Inflammatory macrophage (primary cell): ENCODE measurements around the gene LSM14A.
"Not testable (repeated sequence)": the region's sequence is repeated elsewhere in the genome, so short reads cannot be mapped to it uniquely, and the experiment has no call there.

Experiments
- DNase-seq, 2 donors: peaks; one replicate each; pipeline ENCODE4 v3.0.0-alpha.2; 2020 to 2022
- total RNA-seq, 18 experiments: gene quantifications; one replicate each; lab custom pipeline; 2026; ENCODE audit warnings: mixed read lengths in 6 of 18, inconsistent platforms in 2 of 18; lab: John Stamatoyannopoulos, UW

Gene LSM14A
- 31.9 to 96.8 (median 62.9) reads per million in 18 experiments for total RNA-seq

DNA sequence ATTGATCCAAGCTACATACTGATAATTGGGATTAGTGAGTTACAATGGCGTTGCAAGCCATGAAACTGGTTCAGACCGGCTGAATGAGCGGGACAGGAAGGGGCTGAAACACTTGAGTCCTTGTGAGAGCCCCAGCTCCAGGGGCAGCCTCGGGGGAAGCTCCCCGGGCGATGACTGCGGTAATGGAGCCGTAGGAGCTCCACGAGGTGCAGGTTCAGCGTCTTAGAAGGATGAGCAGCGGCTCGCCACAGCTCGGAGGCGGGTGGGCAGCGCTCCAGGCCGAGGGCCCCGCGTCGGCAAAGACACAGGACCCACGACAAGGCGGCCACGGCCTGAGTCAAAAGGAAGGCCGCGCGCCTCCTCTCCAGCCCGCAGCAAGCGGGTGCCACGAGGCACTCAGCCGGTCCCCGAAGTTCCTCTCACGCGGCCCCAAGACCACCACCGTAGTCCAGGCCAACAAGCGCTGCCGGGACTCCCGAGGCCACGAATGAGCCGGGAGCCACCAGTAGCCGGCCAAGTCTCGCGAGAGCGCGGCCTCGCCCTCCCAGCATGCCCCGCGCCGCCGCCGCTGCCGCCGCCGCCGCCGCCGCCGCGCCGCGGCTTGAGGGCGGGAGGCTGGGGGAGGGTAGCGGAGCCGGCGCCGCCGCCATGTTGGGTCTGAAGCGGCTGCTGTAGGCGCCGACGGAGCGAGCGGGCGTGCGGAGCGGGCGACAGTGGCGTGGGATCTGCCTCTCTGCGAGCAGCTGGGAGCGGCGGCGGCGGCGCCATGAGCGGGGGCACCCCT lies at the start of gene LSM14A:
Gene LSM14A (plus strand): TSS at position 628 of the 784 bp plus-strand sequence. CDS start 139 bp downstream, at position 767.
- peak; percentile 88 to 94 for DNase-seq

DNA sequence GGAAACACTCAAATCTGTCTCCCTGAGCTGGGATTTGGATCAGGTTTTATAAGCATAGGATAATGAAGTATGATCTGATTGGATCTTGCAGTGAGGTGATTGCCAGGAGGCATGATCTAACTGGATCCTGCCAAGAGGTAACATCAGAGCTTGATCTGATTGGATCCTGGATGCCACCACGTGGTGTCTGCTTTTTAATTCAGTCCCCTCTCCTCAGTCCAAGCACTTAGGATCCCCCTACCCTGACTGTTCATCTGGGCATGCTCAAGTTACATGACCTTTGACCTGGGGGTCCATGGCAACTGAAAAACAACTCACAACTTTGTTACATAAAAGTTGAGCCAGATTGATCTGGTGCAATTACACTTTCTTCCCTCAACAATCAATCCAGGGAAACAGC lies 47.5 kb upstream of the LSM14A start:
- no peak for DNase-seq

DNA sequence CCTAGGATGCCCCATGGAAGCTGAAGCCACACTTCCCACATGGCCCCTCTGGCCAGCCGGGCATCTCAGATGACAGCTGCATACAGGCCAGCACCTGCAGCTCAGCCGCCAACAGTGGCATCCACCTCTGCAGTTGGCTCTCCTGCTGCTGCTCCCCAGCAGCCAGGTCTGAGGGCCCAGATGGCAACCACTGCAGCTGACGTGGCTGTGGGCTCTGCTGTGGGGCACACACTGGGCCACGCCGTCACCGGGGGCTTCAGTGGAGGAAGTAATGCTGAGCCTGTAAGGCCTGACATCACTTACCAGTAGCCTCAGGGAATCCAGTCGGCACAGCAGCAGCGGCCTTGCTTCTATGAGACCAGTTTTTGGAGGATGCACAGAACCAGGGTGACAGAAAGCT lies 45.3 kb upstream of the LSM14A start:
- no peak for DNase-seq

DNA sequence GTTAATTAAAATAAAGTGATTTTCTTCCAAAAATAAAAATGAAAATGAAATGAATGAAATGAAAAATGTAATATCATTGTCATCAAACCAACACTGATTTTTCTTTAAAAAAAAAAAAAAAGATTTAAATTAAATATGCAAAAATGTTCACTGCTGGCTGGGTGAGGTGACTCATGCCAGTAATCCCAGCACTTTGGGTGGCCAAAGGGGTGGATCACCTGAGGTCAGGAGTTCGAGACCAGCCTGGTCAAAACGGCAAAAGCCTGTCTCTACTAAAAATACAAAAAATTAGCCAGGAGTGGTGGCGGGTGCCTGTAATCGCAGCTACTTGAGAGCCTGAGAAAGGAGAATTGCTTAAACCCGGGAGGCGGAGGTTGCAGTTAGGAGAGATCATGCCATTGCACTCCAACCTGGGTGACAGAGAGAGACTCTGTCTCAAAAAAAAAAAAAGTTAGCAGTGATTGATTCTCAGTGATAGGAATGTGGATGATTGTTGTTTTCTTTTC lies 44.6 kb upstream of the LSM14A start:
- no peak for DNase-seq

DNA sequence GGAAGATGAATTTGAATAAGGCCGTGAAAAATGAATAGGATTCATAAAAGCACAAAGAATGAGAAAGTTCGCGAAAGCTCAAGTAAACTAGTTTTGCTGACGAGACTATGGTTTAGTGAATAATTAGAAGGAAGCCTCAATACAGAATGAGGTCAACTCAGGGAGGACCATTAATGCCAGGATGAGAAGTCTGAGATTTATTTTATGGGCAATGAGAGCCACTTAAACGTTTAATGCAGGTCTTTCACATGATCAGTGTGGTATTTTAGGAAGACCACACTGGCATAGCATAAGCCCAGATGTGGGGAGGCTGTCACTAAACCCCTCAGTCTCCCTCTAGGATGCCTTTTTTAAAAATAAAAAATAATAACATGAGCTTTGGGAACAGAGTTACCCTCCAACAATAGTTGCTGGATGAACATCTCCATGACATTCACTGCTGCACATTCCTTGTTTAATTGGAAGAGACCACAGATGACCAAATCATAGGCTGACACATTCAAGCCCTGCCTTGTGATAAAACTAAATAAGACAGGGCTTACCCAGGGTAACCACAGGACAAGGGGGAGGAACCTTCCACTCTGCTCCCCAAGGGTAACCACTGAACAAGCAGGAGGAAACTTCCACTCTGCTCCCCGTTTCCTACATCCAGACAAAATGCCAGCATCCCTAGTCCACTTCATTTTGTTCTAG lies 43.6 kb upstream of the LSM14A start:
- no peak for DNase-seq

DNA sequence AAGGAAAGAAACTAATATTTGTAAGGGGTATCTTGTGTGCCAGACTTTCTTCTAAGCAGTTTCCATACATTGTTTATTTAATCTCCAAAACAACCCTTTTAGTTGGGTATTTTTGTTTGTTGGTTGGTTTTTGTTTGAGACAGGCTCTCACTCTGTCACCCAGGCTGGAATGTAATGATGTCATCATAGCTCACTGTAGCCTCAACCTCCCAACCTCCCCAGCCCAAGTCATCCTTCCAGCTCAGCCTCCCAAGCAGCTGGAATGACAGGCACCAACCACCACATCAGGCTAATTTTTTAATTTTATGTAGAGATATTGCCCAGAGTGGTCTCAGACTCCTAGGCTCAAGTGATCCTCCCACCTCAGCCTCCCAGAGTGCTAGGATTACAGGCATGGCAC lies 41.2 kb upstream of the LSM14A start:
- DNase-seq: no peak

DNA sequence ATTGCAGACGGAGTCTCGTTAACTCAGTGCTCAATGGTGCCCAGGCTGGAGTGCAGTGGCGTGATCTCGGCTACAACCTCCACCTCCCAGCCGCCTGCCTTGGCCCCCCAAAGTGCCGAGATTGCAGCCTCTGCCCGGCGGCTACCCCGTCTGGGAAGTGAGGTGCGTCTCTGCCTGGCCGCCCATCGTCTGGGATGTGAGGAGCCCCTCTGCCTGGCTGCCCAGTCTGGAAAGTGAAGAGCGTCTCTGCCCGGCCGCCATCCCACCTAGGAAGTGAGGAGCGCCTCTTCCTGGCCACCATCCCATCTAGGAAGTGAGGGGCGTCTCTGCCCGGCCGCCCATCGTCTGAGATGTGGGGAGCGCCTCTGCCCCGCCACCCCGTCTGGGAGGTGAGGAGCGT lies 40.2 kb upstream of the LSM14A start:
- DNase-seq: not testable (repeated sequence)

DNA sequence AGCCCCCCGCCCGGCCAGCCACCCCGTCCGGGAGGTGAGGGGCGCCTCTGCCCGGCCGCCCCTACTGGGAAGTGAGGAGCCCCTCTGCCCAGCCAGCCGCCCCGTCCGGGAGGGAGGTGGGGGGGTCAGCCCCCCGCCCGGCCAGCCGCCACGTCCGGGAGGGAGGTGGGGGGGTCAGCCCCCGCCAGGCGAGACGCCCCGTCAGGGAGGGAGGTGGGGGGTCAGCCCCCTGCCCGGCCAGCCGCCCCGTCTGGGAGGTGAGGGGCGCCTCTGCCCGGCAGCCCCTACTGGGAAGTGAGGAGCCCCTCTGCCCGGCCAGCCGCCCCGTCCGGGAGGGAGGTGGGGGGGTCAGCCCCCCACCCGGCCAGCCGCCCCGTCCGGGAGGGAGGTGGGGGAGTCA lies 39.6 kb upstream of the LSM14A start:
- DNase-seq: not testable (repeated sequence)

DNA sequence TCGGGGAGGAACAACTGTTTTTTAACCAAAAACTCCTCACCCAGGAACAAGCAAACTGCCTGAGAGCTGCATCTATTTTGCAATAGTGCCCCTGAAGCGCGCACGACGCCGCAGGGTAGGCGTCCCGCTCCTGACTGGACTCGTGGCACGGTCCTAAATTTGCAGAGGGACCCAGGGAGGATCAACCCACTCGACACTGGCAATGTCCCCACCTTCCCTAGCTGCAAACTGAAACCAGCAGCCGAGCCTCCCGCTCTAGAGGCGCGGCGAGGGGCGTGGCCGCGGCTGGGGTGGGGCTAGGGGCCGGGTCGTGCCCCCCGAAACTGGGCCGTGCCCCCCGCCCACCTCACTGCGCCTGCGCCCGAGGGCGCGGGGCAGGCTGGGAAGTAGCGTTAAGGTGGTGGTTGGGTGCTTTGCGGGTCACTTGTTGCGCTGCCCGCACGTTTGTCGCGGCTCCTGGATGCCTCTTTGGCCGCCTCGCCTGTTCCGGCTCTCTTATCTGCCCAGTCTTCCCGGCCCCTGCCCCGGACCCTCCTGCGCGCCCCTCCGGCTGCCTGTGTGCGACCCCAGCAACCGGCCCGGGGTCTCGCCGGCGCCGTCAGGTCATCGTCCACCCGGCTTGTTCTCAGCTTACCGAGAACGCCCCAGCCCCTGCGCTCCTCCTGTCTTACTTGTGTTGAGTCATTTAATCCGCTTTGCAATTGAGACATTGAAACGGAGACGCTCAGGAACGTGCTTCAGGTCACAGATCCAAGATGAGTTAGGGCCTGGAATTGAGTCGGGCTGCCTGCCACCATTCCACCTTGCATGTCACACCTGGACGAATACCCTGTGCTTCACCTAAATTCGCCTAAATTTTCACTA lies 37.9 kb upstream of the LSM14A start:
- peak; percentile 89 to 92 for DNase-seq

DNA sequence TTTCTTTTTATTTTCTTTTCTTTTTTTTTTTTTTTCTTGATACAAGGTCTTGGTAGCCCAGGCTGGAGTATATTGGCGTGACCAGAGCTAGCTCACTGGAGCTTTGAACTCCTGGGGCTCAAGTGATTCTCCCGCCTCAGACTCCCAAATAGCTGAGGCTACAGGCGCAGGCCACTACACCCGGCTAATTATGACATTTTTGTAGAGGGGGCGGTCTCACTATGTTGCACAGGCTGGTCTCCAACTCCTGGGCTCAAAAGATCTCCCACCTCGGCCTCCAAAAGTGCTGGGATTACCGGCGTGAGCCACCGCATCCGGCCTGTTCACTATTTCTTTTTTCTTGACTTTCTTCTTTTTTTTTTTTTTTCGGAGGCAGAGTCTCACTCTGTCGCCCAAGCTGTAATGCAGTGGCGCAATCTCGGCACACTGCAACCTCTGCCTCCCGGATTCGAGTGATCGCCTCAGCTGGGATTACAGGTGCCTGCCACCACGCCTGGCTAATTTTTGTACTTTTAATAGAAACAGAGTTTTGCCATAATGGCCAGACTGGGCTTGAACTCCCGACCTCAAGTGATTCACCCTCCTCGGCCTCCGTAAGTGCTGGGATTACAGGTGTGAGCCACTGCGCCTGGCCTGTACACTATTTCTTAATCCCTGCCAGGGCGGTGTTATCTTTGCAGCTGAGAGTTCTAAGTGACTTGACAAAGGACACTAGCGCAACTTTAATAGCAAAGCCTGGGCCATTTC lies 37.1 kb upstream of the LSM14A start:
- DNase-seq: no peak

DNA sequence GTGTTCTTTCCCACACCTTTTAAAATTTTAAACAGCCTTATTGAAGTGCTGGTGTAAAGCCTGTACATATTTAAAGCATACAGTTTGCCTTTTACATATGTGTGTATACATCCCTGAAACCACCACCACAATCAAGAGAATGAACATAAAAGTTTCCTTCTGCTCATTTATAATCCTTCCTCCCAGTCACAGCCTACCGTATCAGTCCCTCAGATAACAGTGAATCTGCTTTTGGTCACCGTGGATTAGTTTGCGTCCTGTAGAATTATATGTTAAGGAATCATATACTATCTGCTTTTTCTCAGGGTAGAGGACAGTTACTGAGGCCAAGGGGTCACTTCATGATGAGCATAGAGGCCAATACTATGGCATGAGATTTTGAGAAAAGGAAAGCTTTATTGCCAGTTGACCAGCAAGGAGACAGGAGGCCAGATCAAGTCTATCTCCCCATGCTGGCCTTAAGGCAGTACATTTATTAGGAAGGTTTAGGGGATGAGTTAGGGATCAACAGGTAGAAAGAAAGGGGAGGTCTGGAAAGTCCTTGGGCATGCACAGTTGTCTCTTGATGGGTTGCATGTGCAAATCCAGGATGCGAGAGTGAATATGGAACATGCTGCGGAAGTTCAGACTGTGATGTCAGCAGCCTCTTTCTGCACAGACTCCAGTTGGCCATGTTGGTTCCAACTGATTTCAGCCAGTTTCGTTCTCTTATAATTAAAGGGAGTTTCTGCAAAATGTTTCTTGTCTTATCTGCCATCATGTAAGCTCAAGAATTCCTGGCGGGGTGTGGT lies 36.3 kb upstream of the LSM14A start:
- no peak for DNase-seq

DNA sequence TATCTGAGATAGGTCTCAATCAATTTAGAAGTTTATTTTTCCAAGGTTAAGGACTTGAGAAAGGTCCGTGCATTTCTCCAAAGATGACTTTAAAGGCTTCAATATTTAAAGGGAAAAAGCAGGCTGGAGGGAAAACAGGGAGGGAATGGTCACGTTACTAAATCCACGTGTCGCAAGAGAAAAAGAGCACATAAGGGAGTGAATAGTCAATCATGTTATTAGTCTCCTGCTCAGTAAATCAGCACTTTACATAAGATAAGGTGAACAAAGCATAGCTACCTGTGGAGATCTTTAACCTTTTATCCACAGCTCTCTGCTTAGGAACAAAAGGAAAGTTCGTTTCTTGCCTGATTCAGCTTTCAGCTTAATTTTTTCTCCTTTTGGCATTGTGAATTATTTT lies 31.3 kb upstream of the LSM14A start:
- no peak for DNase-seq

DNA sequence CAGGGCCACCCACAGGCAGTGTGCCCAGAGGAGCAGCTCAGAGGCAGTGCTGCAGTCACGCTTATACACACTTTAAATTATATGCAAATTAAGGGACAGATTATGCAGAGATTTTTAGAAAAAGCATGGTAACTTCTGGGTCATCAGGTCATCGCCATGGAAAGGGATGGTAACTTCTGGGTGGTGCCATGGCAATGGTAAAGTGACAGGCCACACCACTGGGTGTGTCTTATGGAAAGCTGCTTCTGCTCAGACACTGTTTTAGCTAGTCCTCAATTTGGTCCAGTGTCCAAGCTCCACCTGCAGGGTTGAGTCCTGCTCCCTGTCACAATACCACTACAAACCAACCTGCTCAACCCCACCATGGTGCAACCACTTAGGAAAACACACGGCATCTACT lies 29.9 kb upstream of the LSM14A start:
- no peak for DNase-seq

DNA sequence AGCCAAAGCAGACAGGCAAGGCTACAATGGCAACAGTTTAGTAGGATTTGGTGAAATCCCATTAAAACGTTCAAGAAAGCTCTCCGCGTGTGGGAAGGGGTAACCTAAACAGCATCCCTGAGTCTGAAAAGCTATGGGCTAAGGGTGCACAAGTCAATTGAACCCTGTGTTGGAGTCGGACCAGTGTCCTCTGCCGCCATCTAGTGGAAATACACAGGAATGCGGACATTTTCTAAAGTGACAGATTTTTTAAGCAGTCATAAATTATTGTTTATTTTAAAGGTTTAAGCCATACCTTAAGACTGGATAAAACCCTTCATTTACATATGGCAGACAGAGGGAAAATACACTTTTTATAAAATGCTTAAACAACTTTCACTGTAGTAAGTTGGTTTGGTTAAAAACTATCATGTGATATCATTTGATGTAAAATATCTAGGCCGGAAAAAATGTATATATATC lies 26.5 kb upstream of the LSM14A start:
- peak; percentile 62 to 64 for DNase-seq

DNA sequence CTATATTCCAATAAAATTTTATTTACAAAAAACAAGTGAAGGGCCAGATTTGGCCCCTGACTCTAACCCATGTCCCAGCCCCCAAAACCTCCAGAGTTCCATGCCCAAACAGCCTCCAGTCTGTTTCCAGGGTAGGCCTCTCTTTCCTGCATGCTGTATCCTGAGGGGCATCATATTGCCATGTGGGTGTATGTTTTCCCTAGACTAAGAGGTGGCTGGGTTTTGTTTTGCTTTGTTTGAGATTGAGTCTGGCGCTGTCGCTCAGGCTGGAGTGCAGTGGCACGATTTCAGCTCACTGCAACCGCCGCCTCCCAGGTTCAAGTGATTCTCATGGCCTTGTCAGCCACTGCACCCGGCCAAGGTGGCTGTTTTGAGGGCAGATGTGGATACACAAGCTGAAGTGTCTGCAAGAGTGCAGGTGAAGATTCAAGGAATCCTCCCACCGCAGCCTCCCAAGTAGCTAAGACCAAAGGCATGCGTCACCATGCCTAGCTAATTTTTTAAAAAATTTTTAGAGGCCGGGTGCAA lies 23.6 kb upstream of the LSM14A start:
- no peak for DNase-seq

DNA sequence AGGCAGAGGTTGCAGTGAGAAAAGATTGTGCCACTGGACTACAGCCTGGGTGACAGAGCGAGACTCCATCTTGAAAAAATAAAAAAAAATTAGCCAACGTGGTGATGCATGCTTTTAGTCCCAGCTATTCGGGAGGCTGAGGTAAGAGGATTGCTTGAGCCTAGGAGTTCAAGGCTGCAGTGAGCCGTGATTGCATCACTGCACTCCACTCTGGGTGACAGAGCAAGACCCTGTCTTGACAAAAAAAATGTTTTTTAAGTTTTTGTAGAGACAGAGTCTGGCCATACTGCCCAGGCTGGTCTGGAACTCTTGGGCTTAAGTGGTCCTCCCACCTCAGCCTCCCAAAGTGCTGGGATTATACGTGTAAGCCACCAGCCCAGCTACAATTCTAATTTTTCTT lies 22.4 kb upstream of the LSM14A start:
- no peak for DNase-seq

DNA sequence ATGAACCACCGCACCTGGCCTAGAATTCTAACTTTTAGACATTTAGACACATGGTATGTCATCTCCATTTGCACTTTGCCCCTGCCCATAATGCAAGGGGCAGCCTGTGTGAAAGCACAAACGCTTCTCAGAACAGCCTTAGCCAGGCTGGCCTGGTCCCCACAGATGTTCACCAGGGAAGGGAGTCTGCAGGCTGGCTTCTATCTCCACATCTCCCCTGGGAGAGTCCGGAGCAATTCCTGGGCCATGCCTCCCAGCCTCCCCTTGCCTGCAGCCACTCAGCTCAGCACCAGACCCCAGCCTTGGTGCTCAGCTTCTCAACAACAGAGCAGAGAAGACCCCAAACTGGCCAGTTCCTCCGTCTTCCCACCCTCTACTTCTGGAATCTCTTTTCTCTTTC lies 21.7 kb upstream of the LSM14A start:
- no peak for DNase-seq

DNA sequence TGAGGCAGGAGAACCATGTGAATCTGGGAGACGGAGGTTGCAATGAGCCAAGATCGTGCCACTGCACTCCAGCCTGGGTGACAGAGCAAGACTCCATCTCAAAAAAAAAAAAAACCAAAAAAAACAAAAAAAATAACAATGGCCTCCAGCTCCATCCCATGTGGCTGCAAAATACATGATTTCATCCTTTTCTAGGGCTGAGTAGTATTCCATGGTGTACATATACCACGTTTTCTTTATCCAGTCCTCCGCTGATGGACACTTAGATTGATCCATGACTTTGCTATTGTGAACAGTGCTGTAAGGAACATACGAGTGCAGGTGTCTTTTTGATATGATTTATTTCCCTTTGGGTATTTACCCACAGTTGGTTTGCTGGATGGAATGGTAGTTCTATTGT lies 20.9 kb upstream of the LSM14A start:
- no peak for DNase-seq

DNA sequence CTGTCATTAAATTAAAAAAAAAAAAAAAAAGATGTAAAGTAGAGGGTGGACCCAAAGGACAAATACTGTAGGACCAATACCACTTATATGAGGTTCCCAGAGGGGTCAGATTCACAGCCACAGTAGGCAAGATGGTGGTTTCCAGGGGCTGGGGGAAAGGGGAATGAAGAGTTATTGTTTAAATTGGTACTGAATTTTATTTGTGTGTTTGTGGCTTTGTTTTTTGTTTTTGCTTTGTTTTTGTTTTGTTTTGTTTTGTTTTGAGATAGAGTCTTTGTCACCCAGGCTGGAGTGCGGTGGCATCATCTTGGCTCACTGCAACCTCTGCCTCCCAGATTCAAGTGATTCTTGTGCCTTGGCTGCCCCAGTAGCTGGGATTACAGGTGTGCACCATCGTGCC lies 17.9 kb upstream of the LSM14A start:
- DNase-seq: no peak

DNA sequence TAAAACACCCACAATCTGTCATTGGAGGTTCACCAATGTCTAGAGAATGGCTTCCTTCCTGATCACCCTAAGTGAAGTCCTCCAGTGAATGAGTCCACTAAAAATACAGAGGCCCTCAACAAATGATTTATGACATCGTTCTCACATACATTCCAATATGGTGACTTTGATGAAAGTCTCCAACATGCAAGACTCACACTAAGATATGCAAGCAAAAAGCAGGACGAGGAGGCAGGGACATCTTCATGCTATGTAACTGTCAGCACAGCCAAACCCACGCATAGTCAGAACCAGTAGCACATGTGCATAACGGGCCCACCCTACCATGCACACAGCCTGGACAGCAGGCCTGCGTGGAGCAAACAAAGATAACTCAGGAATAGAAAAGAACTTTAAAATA lies 16.6 kb upstream of the LSM14A start:
- DNase-seq: no peak

DNA sequence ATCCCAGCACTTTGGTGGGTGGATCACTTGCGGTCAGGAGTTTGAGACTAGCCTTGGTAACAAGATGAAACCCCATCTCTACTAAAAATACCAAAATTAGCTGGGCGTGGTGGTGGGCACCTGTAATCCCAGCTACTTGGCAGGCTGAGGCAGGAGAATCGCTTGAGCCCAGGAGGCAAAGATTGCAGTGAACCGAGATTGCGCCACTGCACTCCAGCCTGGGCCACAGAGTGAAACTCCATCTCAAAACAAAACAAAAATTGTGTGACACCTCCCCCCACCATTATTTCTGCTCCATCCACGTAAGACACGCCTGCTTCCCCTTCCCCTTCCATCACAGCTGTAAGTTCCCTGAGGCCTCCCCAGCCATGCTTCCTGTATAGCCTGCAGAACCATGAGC lies 13.3 kb upstream of the LSM14A start:
- not testable (repeated sequence) for DNase-seq
